ENCODE data around the gene EFNA5.
"Not testable (repeated sequence)": the region's sequence is repeated elsewhere in the genome, so short reads cannot be mapped to it uniquely, and the experiment has no call there.

EFNA5 gene

DNA sequence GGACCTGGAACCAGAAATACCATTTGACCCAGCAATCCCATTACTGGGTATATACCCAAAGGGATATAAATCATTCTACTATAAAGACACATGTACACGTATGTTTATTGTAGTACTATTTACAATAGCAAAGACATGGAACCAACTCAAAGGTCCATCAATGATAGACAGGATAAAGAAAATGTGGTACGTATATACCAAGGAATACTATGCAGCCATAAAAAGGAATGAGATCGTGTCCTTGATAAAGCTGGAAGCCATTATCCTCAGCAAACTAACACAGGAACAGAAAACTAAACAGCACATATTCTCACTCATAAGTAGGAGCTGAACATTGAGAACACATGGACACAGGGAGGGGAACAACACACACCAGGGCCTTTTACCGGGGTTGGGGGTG, 218.9 kb downstream of the EFNA5 start:
- not testable (repeated sequence) for DNase-seq

DNA sequence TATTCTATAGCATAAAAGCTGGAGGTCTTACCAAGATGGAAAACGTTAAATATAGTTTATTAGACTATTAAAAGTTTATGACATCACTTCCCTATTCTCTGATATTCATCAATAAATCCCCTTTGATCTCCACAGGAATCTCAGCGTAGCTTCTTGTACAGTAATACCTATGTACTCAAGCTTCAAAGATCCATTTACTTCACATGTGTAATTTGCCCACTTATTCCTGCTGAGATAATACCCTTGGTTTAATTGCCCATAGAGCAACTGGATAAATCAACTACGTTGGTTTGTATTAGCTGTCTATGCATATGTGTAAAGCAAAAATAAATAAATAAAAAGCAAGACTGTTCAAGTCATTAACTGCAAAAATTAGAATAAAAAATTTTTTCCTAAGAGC, 219.7 kb downstream of the EFNA5 start:
- DNase-seq: peak; percentile 98

DNA sequence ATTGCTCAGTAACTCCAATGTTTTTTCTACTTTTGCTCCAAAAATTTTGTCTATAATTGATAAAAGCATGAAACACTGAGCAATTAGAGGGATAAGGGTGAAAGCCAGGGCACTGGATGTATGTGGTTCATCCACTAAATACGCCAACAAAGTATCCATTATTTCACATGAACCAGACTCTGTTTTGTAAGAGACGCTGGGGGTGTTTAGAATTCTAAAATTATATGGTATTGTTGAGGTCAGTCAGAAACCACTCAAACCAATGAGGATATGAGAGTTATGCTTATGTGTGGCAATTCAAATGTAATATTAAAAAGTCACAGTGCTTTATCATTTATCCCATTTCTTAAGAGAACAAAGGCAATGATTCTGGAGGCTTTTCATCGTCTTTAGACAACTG, 220.2 kb downstream of the EFNA5 start:
- DNase-seq: peak; percentile 65

DNA sequence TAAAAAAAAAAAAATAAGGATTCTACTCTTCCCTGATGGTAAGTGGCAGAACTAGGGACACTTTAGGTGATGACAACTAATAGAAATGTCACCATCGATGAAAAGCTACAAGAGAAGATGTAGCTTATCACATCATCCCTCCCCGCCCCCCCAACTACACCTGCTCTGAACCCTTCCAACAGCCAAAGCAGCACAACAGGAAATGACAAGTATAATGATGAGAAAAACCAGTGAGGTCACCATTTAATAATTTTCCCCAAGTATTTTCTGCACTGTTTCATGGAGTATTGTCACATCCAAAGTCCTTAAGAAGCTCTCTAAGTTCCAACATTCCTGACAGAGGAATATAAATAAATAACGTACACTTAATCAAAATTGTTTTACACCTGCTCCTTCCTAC, 221.4 kb downstream of the EFNA5 start:
- no peak for DNase-seq

DNA sequence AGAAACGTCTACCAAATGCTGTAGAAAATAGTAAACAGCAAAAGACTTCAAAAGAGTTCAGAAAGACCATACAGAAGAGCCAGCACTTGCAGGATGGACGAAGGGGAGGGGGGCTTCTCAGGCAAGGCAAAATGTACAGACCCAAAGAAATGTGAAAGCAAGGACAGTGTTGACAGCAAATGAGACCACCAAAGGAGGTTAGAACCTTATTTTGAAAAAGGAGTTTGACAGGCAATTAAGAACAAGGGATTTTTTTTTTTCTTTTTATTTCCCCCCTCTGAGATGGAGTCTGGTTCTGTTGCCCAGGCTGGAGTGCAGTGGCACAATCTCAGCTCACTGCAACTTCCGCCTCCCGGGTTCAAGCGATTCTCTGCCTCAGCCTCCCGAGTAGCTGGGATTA, 223.2 kb downstream of the EFNA5 start:
- DNase-seq: no peak

DNA sequence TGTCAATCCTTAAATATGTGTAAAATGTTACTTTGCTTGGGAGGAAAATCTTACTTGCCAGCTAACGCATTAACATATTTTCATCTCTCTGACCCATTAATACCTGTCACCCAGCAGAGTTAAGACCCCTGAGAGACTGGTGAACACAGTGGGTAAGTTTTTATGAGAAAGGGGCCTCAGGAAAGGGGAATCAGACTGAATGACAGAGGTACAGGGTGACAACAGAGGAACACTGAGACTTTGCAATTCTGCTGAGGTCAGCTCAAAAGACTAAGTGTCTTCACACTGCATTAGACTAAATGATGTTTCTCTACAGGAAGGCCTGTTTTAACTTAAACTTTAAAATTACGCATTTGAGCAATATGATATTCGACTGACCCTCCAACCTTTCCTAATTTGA, 223.8 kb downstream of the EFNA5 start:
- DNase-seq: no peak

DNA sequence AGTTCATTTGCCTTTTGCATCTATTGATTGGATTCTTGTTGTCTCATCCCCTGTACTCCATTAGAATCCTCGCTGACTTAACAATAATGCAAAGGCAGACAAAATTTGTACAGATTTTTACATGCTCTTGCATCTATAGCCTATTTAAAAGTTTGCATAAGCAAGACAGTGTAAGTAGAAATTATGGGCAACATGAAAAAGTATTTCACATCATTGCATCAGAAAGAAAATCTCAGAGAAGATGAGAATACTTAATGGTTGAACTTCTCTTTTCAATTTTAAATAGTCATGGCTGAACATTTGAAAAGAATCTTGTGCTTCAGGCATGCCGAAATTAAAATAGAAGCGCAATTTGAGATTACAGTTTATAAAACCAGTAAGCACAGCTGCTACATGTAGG, 226.4 kb downstream of the EFNA5 start:
- DNase-seq: no peak

DNA sequence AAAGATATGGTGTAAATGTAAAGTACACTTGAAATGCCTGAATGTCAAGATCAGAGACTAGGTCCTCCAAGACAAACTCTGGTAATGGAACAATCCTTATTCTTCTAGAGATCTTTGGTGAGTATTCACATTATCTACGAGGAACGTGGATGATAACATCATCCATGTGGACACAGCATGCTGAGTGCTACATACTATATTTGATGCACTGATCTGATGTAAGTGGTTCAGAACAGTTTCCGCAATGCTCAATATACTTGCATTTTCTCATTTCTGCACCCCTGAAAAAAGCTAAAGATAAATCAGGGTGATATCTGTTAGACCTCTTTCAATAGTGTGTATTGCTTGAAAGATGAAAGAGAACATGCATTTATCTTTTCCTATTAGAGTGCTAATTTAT, 226.8 kb downstream of the EFNA5 start:
- DNase-seq: no peak

DNA sequence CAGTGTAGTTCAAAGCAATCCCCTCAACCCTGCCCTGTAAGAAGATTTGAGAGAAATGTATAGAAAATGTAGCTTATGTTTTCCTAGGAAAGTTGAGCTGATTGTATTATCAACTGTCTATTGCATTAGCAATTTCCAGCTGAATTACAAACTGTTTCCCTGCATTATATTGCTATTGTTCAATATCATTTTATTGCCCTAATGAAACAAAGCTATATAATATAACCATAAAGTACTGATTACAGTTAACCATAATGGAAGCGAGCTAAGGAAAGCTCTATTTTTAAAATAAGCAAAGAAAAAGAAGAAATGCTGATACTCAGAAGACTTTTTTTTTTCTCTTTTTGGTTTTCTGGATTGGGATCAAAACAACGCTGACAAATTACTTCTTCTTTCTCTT, 228.3 kb downstream of the EFNA5 start:
- no peak for DNase-seq

DNA sequence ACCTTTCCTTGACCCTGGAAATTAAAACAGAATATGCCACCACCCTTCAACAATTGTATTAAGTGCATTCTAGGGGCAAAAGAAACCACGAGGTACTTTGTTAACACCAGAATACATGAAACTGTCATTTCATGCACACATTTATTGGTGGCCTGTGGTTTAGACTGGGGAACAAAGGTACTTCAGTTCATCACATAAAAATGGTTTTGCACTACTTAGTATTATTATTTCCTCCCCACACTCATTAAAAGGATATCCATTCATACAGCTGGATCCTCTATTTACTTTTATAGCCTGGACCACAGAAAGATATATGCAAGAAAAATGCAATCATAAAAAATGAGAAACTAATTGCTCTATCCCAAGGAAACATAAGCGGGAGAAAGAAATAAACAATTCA, 230.9 kb downstream of the EFNA5 start:
- no peak for DNase-seq

DNA sequence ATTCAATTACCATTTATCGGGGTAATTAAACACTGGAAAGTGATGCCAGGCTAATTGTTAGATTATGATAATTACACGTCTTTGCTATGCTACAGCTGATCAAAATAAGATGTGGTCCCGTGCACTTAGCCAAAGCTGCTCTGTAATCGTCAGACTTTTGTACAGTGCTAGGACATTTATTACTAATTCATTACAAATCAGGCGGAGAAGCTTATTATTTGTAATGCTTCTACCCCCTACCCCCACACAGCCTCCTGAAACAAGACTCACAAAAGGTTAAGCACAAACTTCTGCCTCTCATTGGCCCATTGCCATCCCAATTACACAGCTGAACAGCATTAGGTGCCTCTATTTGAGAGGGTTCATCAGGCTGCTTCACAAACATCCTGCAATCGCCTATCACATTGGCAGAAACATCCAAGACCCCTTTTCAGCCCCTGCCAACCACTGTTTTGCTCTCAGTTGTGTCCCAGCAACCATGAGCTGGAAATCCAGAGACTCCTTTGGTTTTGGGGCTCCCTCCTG, 232.7 kb downstream of the EFNA5 start:
- peak; percentile 95 for DNase-seq

DNA sequence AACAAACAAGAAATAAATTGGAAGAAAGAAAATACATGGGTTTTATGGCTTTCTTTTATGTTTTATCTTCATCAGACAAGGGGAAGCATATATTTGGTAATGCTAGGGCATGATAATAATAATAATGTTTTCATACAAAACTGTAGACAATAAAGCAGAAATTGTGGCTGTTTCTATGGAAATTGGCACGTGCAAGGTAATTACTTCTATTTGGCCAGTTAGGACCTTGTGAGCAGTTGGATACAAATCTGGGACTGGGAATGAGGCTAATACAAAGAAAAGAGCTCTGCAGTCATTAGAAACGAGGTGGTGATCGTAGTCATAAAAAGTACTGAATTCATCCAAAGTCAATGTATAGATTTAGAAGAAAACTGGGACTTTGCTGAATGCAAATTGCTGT, 233.6 kb downstream of the EFNA5 start:
- DNase-seq: peak; percentile 34

DNA sequence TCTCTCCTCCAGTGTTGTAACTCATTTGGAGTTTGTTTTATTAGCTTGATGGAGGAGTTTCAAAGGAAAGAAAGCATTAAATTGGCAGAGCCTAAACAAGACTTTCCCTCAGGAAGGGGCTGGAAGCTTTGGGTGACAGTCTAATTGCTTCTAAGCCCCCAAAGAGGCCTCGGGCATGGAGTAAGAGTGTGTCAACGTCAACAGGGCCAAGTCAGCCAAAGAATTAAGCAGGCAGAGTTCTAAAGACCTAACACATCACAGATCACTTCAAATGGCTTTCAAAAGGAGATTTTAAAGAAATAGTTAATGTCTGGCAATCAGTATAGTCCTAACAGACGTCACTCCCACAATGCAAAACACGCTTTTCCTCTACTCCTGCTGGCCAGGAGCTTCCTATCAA, 234.5 kb downstream of the EFNA5 start:
- peak; percentile 43 for DNase-seq

DNA sequence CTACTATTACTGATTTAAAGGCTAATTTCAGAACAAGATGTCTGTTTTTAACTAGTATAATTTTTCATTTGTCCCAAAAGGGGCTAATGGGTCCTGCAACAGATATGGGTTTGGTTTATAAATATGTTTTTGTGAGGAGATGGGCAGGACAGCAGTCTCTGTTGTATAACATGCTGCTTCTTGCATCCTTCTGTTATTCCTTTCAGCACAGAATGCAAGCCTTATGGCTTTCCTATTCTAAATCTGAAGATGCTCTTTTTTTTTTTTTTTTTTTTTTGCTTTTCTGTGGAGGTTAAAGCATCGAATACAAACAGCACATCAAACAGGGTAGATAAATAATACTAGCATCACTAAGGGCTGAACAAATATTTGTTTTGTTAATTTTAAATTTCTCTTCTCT, 235.7 kb downstream of the EFNA5 start:
- no peak for DNase-seq

DNA sequence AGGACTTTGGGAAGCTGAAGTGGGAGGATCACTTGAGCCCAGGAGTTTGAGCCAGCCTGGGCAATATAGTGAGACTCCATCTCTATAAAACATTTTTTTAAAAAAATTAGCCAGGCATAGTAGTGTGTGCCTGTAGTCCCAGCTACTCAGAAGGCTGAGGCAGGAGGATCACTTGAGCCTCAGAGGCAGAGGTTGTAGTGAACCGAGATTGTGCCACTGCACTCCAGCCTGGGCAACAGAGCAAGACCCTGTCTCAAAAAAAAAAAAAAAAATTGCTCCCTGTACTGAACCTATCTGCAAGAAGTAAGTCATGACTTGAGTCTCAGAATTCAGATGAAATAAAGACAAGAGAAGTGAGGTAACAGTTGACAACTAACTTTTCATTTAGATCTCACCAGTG, 237.1 kb downstream of the EFNA5 start:
- not testable (repeated sequence) for DNase-seq

DNA sequence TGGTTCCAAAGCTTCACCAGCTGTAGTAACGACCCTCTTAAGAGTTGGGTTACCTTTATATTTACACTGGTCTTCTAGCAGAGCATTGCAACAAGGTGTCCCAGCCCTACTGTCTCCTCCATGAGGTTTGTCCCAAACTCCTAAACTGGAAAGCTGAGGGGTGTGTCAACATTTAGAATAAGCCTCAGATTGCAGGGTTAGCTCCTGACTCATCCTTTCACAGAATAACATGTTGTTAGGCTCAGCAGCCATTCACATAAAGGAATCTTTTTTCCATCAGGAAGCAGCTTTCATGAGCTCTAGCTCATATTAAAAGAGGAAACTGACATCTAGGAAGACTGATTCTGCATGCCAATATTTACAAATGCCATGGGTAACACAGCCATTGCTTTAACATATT, 238.7 kb downstream of the EFNA5 start:
- no peak for DNase-seq

DNA sequence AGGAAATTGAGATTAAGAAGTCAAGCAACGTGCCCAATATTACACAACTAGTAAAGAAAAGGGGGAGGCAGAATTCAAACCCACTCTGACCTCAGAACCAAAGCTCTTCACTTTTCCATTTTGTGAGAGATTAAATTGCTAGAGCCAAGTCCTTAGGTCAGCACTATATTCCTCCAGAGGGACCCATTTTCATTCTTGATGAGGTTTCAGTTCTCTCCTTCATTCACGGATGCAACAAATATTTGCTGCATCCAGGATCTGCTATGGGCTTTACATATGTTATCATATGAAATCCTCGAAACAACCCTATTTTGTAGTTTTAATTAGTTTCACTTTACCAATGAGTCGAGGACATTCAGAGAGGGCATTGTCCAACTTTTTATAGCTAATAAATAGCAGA, 239.2 kb downstream of the EFNA5 start:
- no peak for DNase-seq

DNA sequence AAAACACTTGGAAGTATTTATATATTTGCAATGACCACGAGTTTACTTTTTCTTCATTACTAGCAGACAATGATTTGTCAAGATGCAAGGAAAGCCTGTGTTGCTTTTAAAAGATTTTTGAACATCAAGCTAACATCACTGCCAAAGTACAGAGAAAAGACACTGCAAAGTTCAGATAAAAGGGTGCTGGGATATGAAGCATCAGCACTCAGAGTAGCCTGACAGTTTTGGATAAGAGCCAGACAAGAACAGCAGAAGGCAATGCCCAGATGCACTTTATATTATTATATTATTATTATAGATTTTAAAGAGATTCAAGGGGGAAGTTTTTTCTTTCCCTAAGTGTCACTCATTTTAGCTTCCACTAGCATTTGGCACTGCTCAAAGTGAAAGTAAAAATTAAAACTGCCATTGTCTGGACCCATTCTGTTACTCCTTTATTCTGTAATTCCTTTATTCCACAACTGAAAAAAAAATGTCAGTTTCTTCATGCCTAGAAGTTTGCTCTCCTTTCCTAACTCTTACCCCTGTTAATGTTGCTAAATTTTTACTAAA, 240.6 kb downstream of the EFNA5 start:
- DNase-seq: peak; percentile 55

DNA sequence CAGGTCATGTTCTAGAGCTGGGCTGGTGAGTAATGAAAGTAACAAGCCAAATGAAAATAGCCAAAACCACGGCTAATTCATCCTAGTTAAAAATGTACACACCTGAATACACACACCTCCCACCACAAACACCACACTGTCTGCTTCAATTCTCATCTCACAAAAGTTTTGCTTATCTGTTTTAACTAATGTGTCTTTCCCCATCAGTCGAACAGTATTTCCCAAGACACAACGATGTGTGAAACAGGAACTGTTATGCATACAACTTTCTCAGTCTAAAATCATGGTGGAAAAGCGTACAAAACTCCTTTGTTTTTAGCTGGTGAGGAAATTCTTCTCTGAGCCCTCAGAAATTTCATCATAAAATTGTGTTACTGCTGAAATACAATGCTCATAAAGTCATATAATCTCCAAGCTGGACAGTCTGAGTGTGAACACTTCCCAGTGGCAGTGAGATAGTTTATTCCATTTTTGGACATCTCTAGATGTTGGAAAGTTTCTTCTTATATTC, 242.4 kb downstream of the EFNA5 start:
- no peak for DNase-seq

DNA sequence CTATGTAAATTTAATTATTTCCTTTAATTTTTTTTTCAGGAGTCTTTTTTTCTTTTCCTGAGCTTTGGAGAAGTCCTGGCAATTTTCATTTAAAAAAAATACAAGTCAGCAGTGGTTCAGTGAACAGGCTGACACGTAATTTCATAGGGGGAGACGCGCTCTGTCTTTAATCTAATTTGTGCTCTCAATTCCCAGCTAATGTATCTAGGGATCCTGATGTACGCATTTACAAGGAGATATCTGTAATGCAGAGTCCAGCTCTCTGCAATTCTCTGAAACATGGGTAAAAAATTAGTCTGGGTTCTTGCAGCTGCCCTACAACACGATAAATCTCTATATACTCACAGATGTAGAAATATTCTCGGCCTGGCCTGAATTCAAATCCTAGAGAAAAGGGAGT, 243.9 kb downstream of the EFNA5 start:
- DNase-seq: no peak

DNA sequence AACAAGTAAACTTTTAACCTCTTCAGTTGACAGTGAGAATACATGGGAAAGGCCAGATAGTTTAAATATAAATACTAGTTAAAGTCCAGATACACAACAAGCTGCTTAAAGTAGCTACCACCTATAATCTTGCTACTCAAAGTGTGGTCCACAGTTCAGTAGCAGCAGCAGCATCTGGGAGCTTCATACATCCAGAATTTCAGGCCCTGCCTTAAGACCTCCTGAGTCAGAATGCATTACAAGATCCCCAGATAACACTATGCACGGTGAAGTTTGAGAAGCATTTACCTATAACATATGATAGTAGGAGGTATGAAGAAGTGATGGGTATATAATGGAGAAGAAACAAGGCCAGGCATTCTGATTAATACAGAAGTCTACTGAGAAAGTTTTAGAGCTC, 244.5 kb downstream of the EFNA5 start:
- DNase-seq: no peak

DNA sequence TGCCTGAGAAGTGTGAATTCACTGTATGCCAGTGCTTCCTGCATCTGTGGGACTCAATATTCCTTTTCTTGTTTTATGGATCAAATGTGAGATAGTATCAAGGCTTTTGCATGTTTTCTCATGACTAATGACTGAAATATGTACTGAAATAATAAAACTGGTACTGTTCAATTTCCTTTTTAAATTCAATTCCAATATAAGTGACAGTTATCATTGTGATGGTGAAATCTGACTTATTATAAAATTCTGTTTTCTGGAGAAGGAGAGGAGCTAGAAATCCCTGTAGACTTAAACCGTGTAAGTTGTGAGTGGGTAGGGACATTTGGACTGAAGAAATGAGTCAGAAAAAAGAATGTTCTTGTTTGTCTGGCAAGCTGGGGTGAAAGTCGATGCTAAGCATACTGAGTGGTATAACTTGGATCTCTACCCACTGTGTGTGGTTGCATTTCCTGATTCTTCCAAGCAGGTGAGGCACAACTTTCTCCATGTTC, 245.2 kb downstream of the EFNA5 start:
- DNase-seq: no peak

DNA sequence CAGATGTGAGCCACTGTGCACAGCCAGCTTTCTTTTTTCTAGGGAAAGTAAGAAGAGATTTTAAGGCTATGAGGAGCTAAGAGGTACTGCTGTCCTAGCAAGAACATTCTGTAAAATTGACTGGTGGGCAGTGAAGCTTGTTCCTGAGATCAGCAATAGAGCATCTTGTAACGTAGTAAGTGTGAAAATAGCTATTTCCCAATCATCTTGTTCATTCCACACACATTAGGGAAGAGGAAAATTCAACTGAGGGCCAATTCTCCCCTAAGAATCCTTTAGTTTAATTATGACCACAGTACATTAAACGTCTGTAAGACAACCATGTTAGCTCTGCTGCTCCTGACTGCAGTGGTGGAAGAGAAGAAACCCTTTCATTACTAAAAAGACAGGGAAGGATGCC, 246.2 kb downstream of the EFNA5 start:
- DNase-seq: no peak

DNA sequence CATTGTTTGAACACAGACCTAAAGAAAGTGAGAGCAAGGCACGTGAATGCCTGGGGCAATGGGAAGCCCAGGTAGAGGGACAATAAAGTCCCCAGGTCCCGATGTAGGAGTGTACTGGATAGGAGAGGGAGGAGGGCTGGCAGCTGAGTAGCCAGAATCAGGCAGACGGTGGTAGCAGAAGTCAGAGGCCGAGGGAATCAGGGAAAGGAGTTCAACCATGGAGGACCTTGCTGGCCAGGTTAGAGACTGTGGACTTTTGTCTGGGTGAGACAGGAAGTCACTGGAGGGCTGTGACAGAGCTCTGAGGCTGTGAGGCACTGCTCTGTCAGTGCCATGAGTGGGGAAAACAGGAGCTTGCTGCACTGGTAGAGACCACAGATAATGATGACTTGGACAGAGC, 248.2 kb downstream of the EFNA5 start:
- peak; percentile 97 for DNase-seq

DNA sequence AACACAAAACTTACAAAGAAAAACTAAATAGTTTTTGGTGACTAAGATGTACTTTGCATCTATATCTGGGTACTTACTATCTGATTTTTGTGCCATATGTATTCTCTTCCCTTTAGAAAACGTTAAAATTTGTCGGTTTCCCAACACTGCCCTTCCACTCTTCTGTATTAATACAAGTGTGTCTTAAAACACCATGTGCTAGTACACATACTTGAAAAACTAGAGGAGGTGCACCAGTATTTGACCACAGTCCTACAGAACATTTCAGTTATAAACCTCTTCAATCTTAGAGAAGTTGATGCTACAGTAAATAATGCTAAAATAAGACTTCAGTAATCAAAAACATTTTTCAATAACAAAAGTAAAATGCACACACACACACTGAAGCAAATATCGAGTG, 251.2 kb downstream of the EFNA5 start:
- no peak for DNase-seq

All from NCI-H69 (cell line).